B cell (primary cell): ENCODE results near the gene RSAD1. TPM values are rescaled to one million over a fixed set of nuclear protein-coding genes. Genes with fewer than 3 reads are reported as not detected.

Experiments used
- ATAC-seq: fragments of 200-7000 bp; cut with Tn5 transposase; one replicate; pipeline ENCODE4 v1.10.0; 2021; ENCODE audit warnings: low read depth, mild to moderate bottlenecking, moderate number of reproducible peaks, moderate library complexity
- CTCF ChIA-PET: fragments of 350-600 bp; sonication (Branson Sonifier 250); formaldehyde crosslinking; loops from one replicate; lab custom pipeline; 2021; ENCODE audit warnings: antibody characterized with exemption, inconsistent platforms; lab: Charles Lee
- POLR2A ChIA-PET: fragments of 350-600 bp; sonication (Branson Sonifier 250); formaldehyde crosslinking; loops from one replicate; lab custom pipeline; 2021; ENCODE audit warnings: antibody characterized with exemption; lab: Charles Lee
- DNase-seq: peaks from one replicate; pipeline ENCODE4 v3.0.0; 2013
- H2AFZ ChIP-seq: 2 replicates; pipeline ENCODE4 v1.6.1; 2012; ENCODE audit warnings: mild to moderate bottlenecking, low read depth, low read length; ENCODE audit not compliant: insufficient read depth, poor library complexity, severe bottlenecking
- H3K27ac ChIP-seq, 2 donors: 1 replicate in 1 of 2; 2 replicates in 1 of 2; pipeline ENCODE4 v1.5.1; 2012 to 2013; ENCODE audit warnings: low read length in 2 of 2, mild to moderate bottlenecking in 2 of 2, moderate library complexity in 1 of 2
- H3K27me3 ChIP-seq, 4 experiments: fragments of 200-600 bp in 1 of 4; sonication (generic) in 1 of 4; replicated peaks in 1 of 4; 1 replicate in 2 of 4; 2 replicates in 2 of 4; pipeline versions ENCODE4 v1.6.1 to v1.7.0; 2013 to 2016; ENCODE audit warnings: low read length in 3 of 4, mild to moderate bottlenecking in 2 of 4, mixed read lengths in 1 of 4, moderate library complexity in 1 of 4; ENCODE audit not compliant: insufficient read depth in 4 of 4, control insufficient read depth in 3 of 4; ENCODE audit errors: control extremely low read depth in 1 of 4
- H3K36me3 ChIP-seq, 2 experiments: replicated peaks in 1 of 2; 1 replicate in 1 of 2; 2 replicates in 1 of 2; pipeline versions ENCODE4 v1.6.1 to v1.7.1; 2013; ENCODE audit warnings: low read length in 1 of 2; ENCODE audit not compliant: insufficient read depth in 2 of 2, control insufficient read depth in 1 of 2; ENCODE audit errors: control extremely low read depth in 1 of 2, extremely low read depth in 1 of 2
- H3K4me1 ChIP-seq, 2 donors: fragments of 200-600 bp in 1 of 2; sonication (generic) in 1 of 2; 1 replicate in 1 of 2; 2 replicates in 1 of 2; pipeline versions ENCODE4 v1.5.1 to v1.6.1; 2013 to 2017; ENCODE audit warnings: low read length in 2 of 2; ENCODE audit not compliant: control insufficient read depth in 2 of 2, insufficient read depth in 2 of 2
- H3K4me2 ChIP-seq: replicated peaks from 2 replicates; pipeline ENCODE3; 2012; ENCODE audit warnings: mild to moderate bottlenecking, low read depth, low read length; ENCODE audit not compliant: poor library complexity, severe bottlenecking
- H3K4me3 ChIP-seq, 5 experiments: fragments of 200-600 bp in 1 of 5; sonication (generic) in 1 of 5; 1 replicate in 3 of 5; 2 replicates in 2 of 5; pipeline versions ENCODE4 v1.5.1 to v1.7.0; 2011 to 2016; ENCODE audit warnings: low read length in 4 of 5, mild to moderate bottlenecking in 4 of 5, low read depth in 2 of 5, control low read depth in 1 of 5, moderate library complexity in 1 of 5; ENCODE audit not compliant: insufficient read depth in 1 of 5; ENCODE audit errors: control extremely low read depth in 1 of 5, extremely low read depth in 1 of 5
- H3K79me2 ChIP-seq: fragments of 200-600 bp; sonication (generic); one replicate; pipeline ENCODE4 v1.6.0; 2016; ENCODE audit warnings: low read length; ENCODE audit not compliant: control insufficient read depth, insufficient read depth
- H3K9ac ChIP-seq: fragments of 200-600 bp; sonication (generic); 2 replicates; pipeline ENCODE4 v1.6.1; 2017; ENCODE audit warnings: mild to moderate bottlenecking, low read length, moderate library complexity
- H3K9me3 ChIP-seq, 3 donors: one replicate each; pipeline versions ENCODE4 v1.6.1 to v1.7.1; 2013; ENCODE audit warnings: low read length in 2 of 3; ENCODE audit not compliant: control insufficient read depth in 2 of 3, insufficient read depth in 1 of 3; ENCODE audit errors: control extremely low read depth in 1 of 3
- H4K20me1 ChIP-seq: 2 replicates; pipeline ENCODE4 v1.6.0; 2012; ENCODE audit warnings: mild to moderate bottlenecking, low read length; ENCODE audit not compliant: insufficient read depth, control insufficient read depth, poor library complexity, severe bottlenecking
- H3K27ac Mint-ChIP-seq: one replicate; pipeline ENCODE4 v1.8.0; 2021; ENCODE audit warnings: mixed read lengths
- H3K27me3 Mint-ChIP-seq: one replicate; pipeline ENCODE4 v1.8.0; 2021; ENCODE audit warnings: mixed read lengths
- H3K4me1 Mint-ChIP-seq: one replicate; pipeline ENCODE4 v1.8.0; 2021; ENCODE audit warnings: mixed read lengths
- H3K4me3 Mint-ChIP-seq: one replicate; pipeline ENCODE4 v1.8.0; 2021; ENCODE audit warnings: mixed read lengths
- H3K9me3 Mint-ChIP-seq: one replicate; pipeline ENCODE4 v1.8.0; 2022; ENCODE audit warnings: mixed read lengths; ENCODE audit not compliant: insufficient read depth
- EZH2 ChIP-seq: IDR thresholded peaks from 2 replicates; pipeline ENCODE4 v1.6.1; 2012; ENCODE audit warnings: borderline replicate concordance, low read depth, mild to moderate bottlenecking, moderate library complexity, low read length; ENCODE audit not compliant: insufficient read depth, poor library complexity, severe bottlenecking
- WGBS: methylation state at CpG from one replicate; pipeline ENCODE4 v1.1.5; 2013; ENCODE audit warnings: missing lambda C conversion rate; ENCODE audit not compliant: insufficient coverage; 5-methylcytosine and 5-hydroxymethylcytosine counted together
- intact Hi-C: fragments of 100-400 bp; cut with micrococcal nuclease; formaldehyde crosslinking; loops from one replicate; pipeline ENCODE4 v1.10.0; 2022
- polyA plus RNA-seq: library from polyadenylated mRNA; depleted of rRNA; stranded (reverse); fragments of >200 nt; gene quantifications from 2 replicates; pipeline ENCODE4 v1.2.3, GENCODE V29; 2012
- total RNA-seq, 2 donors: library from RNA; stranded (reverse); fragments of 120-200 nt in 1 of 2; gene quantifications; 1 replicate in 1 of 2; 2 replicates in 1 of 2; pipeline versions ENCODE4 v1.2.3 to v1.2.4, GENCODE V29; 2013 to 2022
- TF ChIP-seq, protein P1 (sequence below): fragments of 200-600 bp; IDR thresholded peaks from one replicate; pipeline ENCODE4 v1.8.0; 2022; ENCODE audit warnings: antibody characterized with exemption, mild to moderate bottlenecking

The RSAD1 gene
- total and polyA plus RNA-seq, 2 donors (not counting 1 experiment from before 2014, with no cell fraction given), result 53.4 to 63.9 TPM

DNA sequence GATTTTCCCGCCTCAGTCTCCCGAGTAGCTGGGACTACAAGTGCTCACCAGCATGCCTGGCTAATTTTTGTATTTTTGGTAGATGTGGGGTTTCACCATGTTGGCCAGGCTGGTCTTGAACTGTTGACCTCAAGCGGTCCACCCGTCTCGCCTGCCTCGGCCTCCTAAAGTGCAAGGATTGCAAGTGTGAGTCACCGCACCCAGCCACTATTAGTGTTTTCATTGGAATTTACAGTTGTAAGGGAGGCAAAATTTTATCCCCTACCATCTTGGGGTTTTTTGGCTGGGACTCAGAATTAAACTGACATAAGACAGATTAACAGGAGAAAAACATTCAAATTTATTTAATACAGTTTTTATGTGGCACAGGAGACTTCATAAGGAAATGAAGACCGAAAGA, 17.3 kb downstream of the RSAD1 start:
- H3K27me3 Mint-ChIP-seq, result peaks cover 3% of the 10 kb centered on the region
- TF ChIP-seq EZH2, result no peak
- TF ChIP-seq, protein P1, sequence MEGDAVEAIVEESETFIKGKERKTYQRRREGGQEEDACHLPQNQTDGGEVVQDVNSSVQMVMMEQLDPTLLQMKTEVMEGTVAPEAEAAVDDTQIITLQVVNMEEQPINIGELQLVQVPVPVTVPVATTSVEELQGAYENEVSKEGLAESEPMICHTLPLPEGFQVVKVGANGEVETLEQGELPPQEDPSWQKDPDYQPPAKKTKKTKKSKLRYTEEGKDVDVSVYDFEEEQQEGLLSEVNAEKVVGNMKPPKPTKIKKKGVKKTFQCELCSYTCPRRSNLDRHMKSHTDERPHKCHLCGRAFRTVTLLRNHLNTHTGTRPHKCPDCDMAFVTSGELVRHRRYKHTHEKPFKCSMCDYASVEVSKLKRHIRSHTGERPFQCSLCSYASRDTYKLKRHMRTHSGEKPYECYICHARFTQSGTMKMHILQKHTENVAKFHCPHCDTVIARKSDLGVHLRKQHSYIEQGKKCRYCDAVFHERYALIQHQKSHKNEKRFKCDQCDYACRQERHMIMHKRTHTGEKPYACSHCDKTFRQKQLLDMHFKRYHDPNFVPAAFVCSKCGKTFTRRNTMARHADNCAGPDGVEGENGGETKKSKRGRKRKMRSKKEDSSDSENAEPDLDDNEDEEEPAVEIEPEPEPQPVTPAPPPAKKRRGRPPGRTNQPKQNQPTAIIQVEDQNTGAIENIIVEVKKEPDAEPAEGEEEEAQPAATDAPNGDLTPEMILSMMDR, result no peak
- no peaks in the 10 kb centered on the region for H4K20me1 ChIP-seq
- no peak for ATAC-seq
- no peaks in the 10 kb centered on the region for H3K79me2 ChIP-seq
- ChIA-PET POLR2A (no interaction called here), CTCF (interaction anchor here (0.7 to 0.9 kb wide), 3 partner anchors 9 to 266 kb away, joined by 3 read pairs; no protein-coding TSS in a partner anchor)
- H3K4me3 ChIP-seq, result no peak overlapping the region
- H3K27me3 ChIP-seq, result no peaks in the 10 kb centered on the region
- H3K36me3 ChIP-seq, result no peaks in the 10 kb centered on the region
- H3K4me1 Mint-ChIP-seq, result no peaks in the 10 kb centered on the region
- WGBS, result 95% methylated on average over 4 of the region's 8 CpGs
- no peak for DNase-seq
- no peak overlapping the region for H3K27ac ChIP-seq
- H3K9me3 Mint-ChIP-seq, result no peaks in the 10 kb centered on the region
- no peak overlapping the region for H3K4me2 ChIP-seq
- H3K4me1 ChIP-seq, result no peaks in the 10 kb centered on the region
- no peaks in the 10 kb centered on the region for H3K9me3 ChIP-seq
- no peak overlapping the region for H3K4me3 Mint-ChIP-seq
- no peak overlapping the region for H2AFZ ChIP-seq
- intact Hi-C loops, result no loop called here
- no peak overlapping the region for H3K9ac ChIP-seq
- H3K27ac Mint-ChIP-seq, result no peak overlapping the region

DNA sequence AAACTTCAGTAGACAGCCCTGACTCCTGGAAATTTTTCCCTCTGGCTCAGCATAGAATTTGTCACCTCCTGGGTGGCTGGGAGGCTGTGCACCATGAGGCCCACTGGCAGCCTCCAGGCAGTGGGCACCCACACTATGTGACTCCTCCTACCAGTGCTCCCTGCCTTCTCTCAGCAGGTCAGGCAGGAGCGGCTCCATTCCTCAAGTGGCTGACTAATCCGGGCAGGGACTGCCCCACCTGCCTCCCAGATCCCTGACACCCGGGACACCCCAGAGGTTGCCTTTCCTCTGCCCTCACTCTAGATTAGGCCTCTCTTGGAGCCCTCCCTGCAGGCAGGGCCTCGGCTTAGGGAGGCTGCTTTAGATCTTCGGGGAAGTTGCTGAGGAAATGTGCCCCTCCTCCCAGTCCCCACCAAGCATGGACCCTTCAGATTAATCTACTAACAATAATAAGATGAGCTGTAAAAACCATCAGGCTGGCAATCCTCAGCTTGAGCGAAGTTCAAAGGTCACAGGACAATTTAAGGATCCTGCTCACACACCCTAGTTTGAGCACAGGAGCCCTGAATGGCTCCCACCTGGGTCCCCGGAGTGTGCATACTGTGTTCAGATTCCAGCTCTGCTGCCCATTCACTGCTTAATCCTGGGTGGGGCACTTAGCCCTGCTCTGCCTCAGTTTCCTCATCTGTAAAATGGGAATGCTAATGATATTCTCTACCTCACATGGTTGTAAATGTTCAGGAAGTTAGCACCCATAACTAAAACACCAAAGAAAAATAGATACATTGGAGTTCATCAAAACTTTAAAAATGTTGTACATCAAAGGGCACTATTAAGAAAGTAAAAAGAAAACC, 19.6 kb downstream of the RSAD1 start:
- H3K4me2 ChIP-seq, result no peak overlapping the region
- no peak overlapping the region for H3K27ac ChIP-seq
- ChIA-PET POLR2A (interaction anchor here (0.7 kb wide), 1 partner anchor 43 kb away, joined by 7 read pairs; no protein-coding TSS in a partner anchor), CTCF (interaction anchor here (1.2 kb wide), 2 partner anchors 12 to 19 kb away, joined by 3 to 4 read pairs; partner anchors contain the start of gene RSAD1)
- no peak for TF ChIP-seq EZH2
- TF ChIP-seq, protein P1, result no peak
- no peak overlapping the region for H2AFZ ChIP-seq
- no peaks in the 10 kb centered on the region for H4K20me1 ChIP-seq
- H3K4me3 ChIP-seq, result no peak overlapping the region
- no peaks in the 10 kb centered on the region for H3K36me3 ChIP-seq
- 90% methylated on average over 3 of the region's 7 CpGs for WGBS
- Mint-ChIP-seq H3K4me3 (no peak overlapping the region), H3K4me1 (no peaks in the 10 kb centered on the region), H3K27me3 (peaks cover 3% of the 10 kb centered on the region), H3K9me3 (no peaks in the 10 kb centered on the region), H3K27ac (no peak overlapping the region)
- intact Hi-C loops, result no loop called here
- no peaks in the 10 kb centered on the region for H3K9me3 ChIP-seq
- DNase-seq, result no peak
- no peak overlapping the region for H3K9ac ChIP-seq
- H3K79me2 ChIP-seq, result no peaks in the 10 kb centered on the region
- H3K27me3 ChIP-seq, result no peaks in the 10 kb centered on the region
- H3K4me1 ChIP-seq, result no peaks in the 10 kb centered on the region
- no peak for ATAC-seq
